SU-DHL-6 (cell line): ENCODE results near the gene ENTREP3.

ENCODE experiments used
- H2AFZ ChIP-seq: fragments of 200-600 bp; sonication (generic); 2 replicates; pipeline ENCODE4 v1.6.1; 2014; ENCODE audit warnings: low read depth, mild to moderate bottlenecking, moderate library complexity, mixed read lengths, antibody characterized with exemption, low read length; ENCODE audit not compliant: severe bottlenecking
- H3F3A ChIP-seq: fragments of 200-600 bp; shearing (Covaris generic); 2 replicates; pipeline ENCODE4 v1.6.0; 2016; ENCODE audit warnings: antibody characterized with exemption, mild to moderate bottlenecking; ENCODE audit not compliant: insufficient read depth
- H3K27ac ChIP-seq: fragments of 200-600 bp; sonication (generic); 2 replicates; pipeline ENCODE4 v1.5.1; 2016; ENCODE audit warnings: low read depth, mild to moderate bottlenecking, low read length, moderate library complexity, mixed read lengths
- H3K27me3 ChIP-seq: fragments of 200-600 bp; sonication (generic), shearing (Covaris generic); 2 replicates; pipeline ENCODE4 v1.6.0; 2014; ENCODE audit warnings: mild to moderate bottlenecking, low read length
- H3K36me3 ChIP-seq: fragments of 200-600 bp; sonication (generic); 2 replicates; pipeline ENCODE4 v1.6.1; 2014; ENCODE audit warnings: mild to moderate bottlenecking, low read length, mixed read lengths
- H3K4me2 ChIP-seq: fragments of 300-600, 200-600 bp; shearing (Covaris generic), sonication (generic); 2 replicates; pipeline ENCODE4 v1.6.0; 2014; ENCODE audit warnings: low read length, low read depth, mild to moderate bottlenecking; ENCODE audit not compliant: poor library complexity, severe bottlenecking
- H3K4me3 ChIP-seq: fragments of 200-600 bp; sonication (generic); 2 replicates; pipeline ENCODE4 v1.5.1; 2014; ENCODE audit warnings: antibody characterized with exemption, low read length, mild to moderate bottlenecking, mixed read lengths; ENCODE audit not compliant: insufficient read depth, poor library complexity, severe bottlenecking
- H3K79me2 ChIP-seq: fragments of 200-600 bp; sonication (generic); 2 replicates; pipeline ENCODE4 v1.6.1; 2014; ENCODE audit warnings: mild to moderate bottlenecking, low read length, moderate library complexity; ENCODE audit not compliant: insufficient read depth
- H3K9ac ChIP-seq: fragments of 200-600 bp; sonication (generic); 2 replicates; pipeline ENCODE4 v1.7.0; 2014; ENCODE audit warnings: mild to moderate bottlenecking, low read length
- H3K9me2 ChIP-seq: fragments of 200-600 bp; sonication (generic); replicated peaks from 2 replicates; pipeline ENCODE4 v1.6.1; 2014; ENCODE audit warnings: low read length; ENCODE audit not compliant: insufficient read depth
- H3K9me3 ChIP-seq: fragments of 200-600 bp; sonication (generic); 2 replicates; pipeline ENCODE4 v1.6.1; 2014; ENCODE audit warnings: low read length, mixed read lengths; ENCODE audit not compliant: insufficient read depth
- H4K20me1 ChIP-seq: fragments of 200-600 bp; sonication (generic); 2 replicates; pipeline ENCODE4 v1.6.1; 2014; ENCODE audit warnings: low read depth, mild to moderate bottlenecking, antibody characterized with exemption, low read length, moderate library complexity, mixed read lengths
- EZH2phosphoT487 ChIP-seq: fragments of 200-600 bp; sonication (generic), shearing (Covaris generic); conservative IDR thresholded peaks from 2 replicates; pipeline ENCODE4 v1.6.1; 2018; ENCODE audit warnings: mild to moderate bottlenecking, antibody characterized with exemption, low read length, moderate library complexity, mixed read lengths
- TF ChIP-seq, protein P1 (sequence below): fragments of 200-600 bp; sonication (generic); IDR thresholded peaks from one replicate; pipeline ENCODE4 v1.5.1; 2017; ENCODE audit warnings: antibody characterized with exemption, mild to moderate bottlenecking, low read length, moderate library complexity; ENCODE audit not compliant: insufficient read depth, poor library complexity, severe bottlenecking

ENTREP3 gene

DNA sequence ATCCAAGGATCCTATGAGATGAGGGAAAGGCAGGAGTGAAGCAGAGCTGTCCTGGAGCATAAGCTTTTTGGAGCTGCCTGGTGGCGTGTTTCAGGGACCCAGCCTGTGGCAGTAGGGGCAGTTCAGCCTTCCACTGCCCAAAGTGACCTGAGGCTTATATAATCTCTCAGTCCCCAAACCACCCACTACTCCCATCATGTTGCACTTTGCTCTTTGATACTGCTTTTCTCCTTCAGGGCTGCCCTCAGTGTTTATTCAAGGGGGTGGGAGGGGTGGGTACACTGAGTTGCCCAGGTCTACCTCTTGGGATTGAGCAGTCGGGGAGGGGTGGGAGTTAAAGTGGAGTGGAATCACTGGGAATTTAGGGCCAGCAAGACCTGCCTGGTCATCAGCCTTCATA lies 31.3 kb upstream of the ENTREP3 start:
- Histone ChIP-seq H3K27me3 (no peaks in the 10 kb centered on the region), H3K79me2 (0 out of 2 replicates have a peak, but pooled peaks cover 3% of the 10 kb centered on the region), H3K27ac (no peak overlapping the region), H3K9ac (no peak overlapping the region), H4K20me1 (no peaks in the 10 kb centered on the region), H3K4me2 (no peak overlapping the region), H3K36me3 (no peaks in the 10 kb centered on the region), H3F3A (no peaks in the 10 kb centered on the region), H3K9me2 (no peaks in the 10 kb centered on the region), H2AFZ (no peak overlapping the region), H3K4me3 (no peak overlapping the region), H3K9me3 (no peaks in the 10 kb centered on the region)
- TF ChIP-seq EZH2phosphoT487, result no peak
- TF ChIP-seq, protein P1, sequence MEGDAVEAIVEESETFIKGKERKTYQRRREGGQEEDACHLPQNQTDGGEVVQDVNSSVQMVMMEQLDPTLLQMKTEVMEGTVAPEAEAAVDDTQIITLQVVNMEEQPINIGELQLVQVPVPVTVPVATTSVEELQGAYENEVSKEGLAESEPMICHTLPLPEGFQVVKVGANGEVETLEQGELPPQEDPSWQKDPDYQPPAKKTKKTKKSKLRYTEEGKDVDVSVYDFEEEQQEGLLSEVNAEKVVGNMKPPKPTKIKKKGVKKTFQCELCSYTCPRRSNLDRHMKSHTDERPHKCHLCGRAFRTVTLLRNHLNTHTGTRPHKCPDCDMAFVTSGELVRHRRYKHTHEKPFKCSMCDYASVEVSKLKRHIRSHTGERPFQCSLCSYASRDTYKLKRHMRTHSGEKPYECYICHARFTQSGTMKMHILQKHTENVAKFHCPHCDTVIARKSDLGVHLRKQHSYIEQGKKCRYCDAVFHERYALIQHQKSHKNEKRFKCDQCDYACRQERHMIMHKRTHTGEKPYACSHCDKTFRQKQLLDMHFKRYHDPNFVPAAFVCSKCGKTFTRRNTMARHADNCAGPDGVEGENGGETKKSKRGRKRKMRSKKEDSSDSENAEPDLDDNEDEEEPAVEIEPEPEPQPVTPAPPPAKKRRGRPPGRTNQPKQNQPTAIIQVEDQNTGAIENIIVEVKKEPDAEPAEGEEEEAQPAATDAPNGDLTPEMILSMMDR, result no peak

DNA sequence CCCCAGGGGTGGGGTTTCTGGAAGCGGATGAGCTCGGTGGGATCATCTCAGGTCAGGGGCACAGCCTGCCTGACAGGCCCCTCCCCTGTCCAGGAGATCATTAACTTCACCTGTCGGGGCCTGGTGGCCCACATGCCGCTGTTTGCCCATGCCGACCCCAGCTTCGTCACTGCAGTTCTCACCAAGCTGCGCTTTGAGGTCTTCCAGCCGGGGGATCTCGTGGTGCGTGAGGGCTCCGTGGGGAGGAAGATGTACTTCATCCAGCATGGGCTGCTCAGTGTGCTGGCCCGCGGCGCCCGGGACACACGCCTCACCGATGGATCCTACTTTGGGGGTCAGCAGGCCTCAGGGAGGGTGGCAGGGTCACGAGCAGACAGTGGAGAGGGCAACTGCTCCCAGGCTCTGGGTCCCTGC lies 30.4 kb upstream of the ENTREP3 start:
- Histone ChIP-seq H3K9me2 (no peaks in the 10 kb centered on the region), H3K9me3 (no peaks in the 10 kb centered on the region), H3K27me3 (no peaks in the 10 kb centered on the region), H2AFZ (no peak overlapping the region), H3K79me2 (0 out of 2 replicates have a peak, but pooled peaks cover 3% of the 10 kb centered on the region), H3F3A (no peaks in the 10 kb centered on the region), H3K36me3 (no peaks in the 10 kb centered on the region), H3K9ac (no peak overlapping the region), H3K4me2 (no peak overlapping the region), H3K27ac (no peak overlapping the region), H4K20me1 (no peaks in the 10 kb centered on the region), H3K4me3 (no peak overlapping the region)
- no peak for TF ChIP-seq EZH2phosphoT487
- TF ChIP-seq, protein P1, result no peak

DNA sequence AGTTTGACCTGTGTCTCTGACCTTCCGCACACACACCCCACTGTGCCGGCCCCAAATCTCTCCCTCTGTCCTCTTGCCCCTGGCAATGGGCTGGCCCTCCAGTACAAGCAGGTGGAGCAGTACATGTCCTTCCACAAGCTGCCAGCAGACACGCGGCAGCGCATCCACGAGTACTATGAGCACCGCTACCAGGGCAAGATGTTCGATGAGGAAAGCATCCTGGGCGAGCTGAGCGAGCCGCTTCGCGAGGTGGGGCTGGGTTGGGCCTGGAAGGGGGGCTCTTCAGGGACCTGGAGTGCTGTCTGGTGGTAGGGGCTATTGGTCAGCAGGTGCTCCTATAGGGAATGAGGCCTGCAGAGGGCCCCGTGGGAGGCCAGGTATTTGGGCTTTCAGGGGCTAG lies 29.8 kb upstream of the ENTREP3 start:
- H3K27ac ChIP-seq, result no peak overlapping the region
- H2AFZ ChIP-seq, result no peak overlapping the region
- no peaks in the 10 kb centered on the region for H3K36me3 ChIP-seq
- no peak overlapping the region for H3K4me2 ChIP-seq
- H3K4me3 ChIP-seq, result no peak overlapping the region
- TF ChIP-seq, protein P1, result no peak
- no peak for TF ChIP-seq EZH2phosphoT487
- H3K9me2 ChIP-seq, result no peaks in the 10 kb centered on the region
- no peaks in the 10 kb centered on the region for H4K20me1 ChIP-seq
- H3K9me3 ChIP-seq, result no peaks in the 10 kb centered on the region
- H3K79me2 ChIP-seq, result 0 out of 2 replicates have a peak, but pooled peaks cover 3% of the 10 kb centered on the region
- no peaks in the 10 kb centered on the region for H3K27me3 ChIP-seq
- H3K9ac ChIP-seq, result no peak overlapping the region
- no peaks in the 10 kb centered on the region for H3F3A ChIP-seq
